ENCODE results near the gene B9D2.

DNA sequence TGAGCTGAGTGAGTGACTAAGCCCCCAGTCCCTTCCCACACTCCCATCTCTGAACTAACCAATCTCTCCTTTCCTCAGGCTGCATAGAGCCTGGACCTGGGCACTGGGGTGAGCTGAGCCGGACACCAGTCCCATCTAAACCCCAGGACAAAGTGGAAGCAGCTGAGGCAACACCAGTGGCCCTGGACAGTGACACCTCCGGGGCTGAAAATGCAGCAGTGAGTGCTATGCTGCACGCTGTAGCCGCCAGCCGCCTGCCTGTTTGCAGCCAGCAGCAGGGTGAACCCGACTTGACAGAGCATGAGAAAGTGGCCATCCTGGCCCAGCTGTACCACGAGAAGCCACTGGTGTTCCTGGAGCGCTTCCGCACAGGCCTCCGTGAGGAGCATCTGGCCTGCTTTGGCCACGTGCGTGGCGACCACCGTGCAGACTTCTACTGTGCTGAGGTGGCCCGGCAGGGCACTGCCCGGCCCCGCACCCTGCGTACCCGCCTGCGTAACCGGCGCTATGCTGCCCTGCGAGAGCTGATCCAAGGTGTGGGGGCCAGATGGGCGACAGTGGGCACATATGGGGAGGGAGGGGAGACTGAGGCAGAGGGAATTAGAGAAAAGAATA lies 47.5 kb downstream of the B9D2 start:
- no peak for TF ChIP-seq CTCF (IDR thresholded peaks at IDR 0.05; ENCODE audit: poor library complexity)
- TF ChIP-seq EZH2phosphoT487 (IDR thresholded peaks at IDR 0.05; ENCODE audit: low read depth, severe bottlenecking, unreplicated experiment): no peak

Measured in hepatocyte (in vitro differentiated cells).